ENCODE data around the gene KANSL1.
"Not testable (repeated sequence)": the region's sequence is repeated elsewhere in the genome, so short reads cannot be mapped to it uniquely, and the experiment has no call there.

The KANSL1 gene

DNA sequence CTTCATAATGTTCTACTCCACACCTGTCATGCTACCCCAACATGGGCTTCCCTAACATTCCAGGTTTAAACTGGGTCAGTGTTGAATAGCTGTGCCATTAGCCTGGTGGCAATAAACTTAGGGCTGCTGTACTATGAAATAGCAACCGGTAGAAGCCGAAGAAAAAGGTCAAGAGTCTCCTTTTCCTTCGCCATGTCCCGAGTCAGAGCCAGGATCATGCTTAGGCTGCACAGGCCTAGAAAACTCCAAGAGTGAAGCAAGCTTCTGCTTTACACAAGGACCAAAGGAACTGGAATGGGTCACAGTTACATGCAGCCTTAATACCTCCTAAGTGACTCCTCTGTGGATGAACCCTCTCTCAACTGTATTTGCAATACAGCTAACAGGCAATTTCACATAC lies 105.4 kb downstream of the KANSL1 start:
- not testable (repeated sequence) for FAIRE-seq; DNase-seq (ENCODE audit: extremely low spot score, insufficient read length, low read depth)

DNA sequence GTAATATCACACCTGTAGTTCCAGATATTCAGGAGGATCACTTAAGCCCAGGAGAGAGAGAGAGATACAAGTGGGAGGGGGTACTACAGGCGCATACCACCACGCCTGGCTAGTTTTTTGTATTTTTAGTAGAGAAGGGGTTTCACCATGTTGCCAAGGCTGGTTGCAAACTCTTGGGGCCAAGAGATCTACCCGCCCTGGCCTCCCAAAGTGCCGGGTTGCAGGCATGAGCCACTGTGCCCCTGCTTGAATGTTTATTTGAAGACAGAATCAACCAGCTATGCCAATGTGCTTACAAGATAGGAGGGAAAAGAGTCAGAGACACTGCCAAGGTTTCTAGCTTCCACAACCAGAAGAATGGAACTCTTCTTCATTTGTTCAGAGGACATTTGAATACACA lies 106.4 kb downstream of the KANSL1 start:
- DNase-seq (ENCODE audit: extremely low spot score, insufficient read length, low read depth) (no peak), FAIRE-seq (no peak)

DNA sequence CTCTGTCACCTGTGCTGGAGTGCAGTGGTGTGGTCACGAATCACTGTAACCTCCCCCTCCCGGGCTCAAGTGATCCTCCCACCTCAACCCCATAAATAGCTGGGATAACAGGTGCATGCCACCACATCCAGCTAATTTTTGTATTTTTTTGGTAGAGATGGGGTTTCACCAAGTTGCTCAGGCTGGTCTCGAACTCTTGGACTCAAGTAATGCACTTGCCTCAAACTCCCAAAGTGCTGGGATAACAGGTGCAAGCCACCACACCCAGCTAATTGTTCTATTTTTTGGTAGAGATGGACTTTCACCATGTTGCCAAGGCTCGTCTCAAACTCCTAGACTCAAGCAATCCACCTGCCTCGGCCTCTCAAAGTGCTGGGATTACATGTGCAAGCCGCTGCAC lies 107.7 kb downstream of the KANSL1 start:
- no peak for DNase-seq (ENCODE audit: extremely low spot score, insufficient read length, low read depth)
- no peak for FAIRE-seq

GRCh38 chr17:46082257-46082656 lies 111.0 kb downstream of the KANSL1 start:
- no peak for DNase-seq (ENCODE audit: extremely low spot score, insufficient read length, low read depth)
- FAIRE-seq = no peak

- FAIRE-seq (no peak), DNase-seq (ENCODE audit: extremely low spot score, insufficient read length, low read depth) (no peak)
These were observed 112.3 kb downstream of the KANSL1 start for GRCh38 chr17:46081018-46081320.

GRCh38 chr17:46080118-46081017 lies 112.9 kb downstream of the KANSL1 start:
- FAIRE-seq (no peak), DNase-seq (ENCODE audit: extremely low spot score, insufficient read length, low read depth) (no peak)

DNA sequence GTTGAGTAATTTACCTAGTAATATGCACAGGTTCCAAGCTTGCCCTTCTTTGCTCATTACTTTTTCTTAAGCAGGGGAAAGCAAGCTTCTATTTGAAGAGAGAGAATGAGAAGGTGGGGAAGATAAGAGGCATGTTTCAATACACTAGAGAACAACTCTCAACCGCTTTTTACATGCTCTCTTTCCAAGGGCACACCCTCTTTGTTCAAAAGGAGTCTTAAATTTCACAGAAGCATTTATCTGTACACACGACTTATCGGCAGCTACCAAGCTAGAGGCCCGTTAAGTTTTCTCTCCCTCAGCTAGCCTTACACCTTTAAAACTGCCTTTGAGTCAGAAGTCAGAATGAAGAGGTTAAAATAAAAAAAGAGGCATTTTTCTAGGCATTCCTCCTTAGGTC lies 114.6 kb downstream of the KANSL1 start:
- DNase-seq (ENCODE audit: extremely low spot score, insufficient read length, low read depth) = no peak
- no peak for FAIRE-seq

- no peak for FAIRE-seq
- no peak for DNase-seq (ENCODE audit: extremely low spot score, insufficient read length, low read depth)
These were observed 118.7 kb downstream of the KANSL1 start for GRCh38 chr17:46074540-46074939.

DNA sequence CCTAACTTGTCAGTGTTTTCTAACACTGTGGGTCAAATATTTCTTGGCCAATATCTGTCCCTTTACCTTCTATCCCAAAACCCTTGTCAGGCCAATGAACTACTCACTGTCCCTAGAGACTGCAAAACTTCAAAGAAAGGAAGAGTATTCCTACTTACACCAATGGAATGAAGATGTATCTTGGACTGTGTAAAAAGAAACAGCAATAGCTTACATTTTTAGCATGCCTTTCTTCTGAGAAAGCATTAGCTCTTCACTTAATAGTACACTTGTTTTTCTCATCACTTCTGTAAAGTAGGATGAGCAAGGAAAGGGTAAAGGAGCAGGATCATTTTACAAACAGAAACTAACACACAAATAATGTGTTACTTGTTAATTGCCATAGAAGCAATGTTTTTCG lies 120.2 kb downstream of the KANSL1 start:
- no peak for DNase-seq (ENCODE audit: extremely low spot score, insufficient read length, low read depth)
- no peak for FAIRE-seq

GRCh38 chr17:46071796-46072195 lies 121.4 kb downstream of the KANSL1 start:
- FAIRE-seq (no peak), DNase-seq (ENCODE audit: extremely low spot score, insufficient read length, low read depth) (no peak)

GRCh38 chr17:46064460-46064859 lies 128.8 kb downstream of the KANSL1 start:
- FAIRE-seq (no peak), DNase-seq (ENCODE audit: extremely low spot score, insufficient read length, low read depth) (no peak)

- FAIRE-seq (no peak), DNase-seq (ENCODE audit: extremely low spot score, insufficient read length, low read depth) (no peak)
These were observed 130.0 kb downstream of the KANSL1 start for GRCh38 chr17:46063241-46063640.

- FAIRE-seq = no peak
- no peak for DNase-seq (ENCODE audit: extremely low spot score, insufficient read length, low read depth)
These were observed 131.8 kb downstream of the KANSL1 start for GRCh38 chr17:46061435-46061834.

DNA sequence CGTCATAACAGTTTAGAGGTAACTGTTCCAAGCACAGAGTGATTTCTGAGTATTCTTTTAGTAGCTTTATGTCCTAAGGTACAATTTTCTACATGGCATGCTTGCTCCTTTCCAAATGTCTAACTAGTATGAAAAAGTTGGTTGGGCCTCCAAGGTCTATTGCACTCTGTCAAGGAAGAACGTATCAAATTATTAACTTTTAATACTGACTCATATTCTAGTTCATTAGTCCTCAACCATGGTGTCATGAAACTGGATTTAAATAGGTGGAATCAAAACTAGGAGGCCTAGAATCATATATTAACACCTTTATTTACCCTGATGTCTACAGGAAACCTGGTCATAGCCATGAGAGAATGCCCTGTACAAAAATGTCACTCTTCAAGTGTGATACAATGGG lies 132.8 kb downstream of the KANSL1 start:
- no peak for FAIRE-seq

DNA sequence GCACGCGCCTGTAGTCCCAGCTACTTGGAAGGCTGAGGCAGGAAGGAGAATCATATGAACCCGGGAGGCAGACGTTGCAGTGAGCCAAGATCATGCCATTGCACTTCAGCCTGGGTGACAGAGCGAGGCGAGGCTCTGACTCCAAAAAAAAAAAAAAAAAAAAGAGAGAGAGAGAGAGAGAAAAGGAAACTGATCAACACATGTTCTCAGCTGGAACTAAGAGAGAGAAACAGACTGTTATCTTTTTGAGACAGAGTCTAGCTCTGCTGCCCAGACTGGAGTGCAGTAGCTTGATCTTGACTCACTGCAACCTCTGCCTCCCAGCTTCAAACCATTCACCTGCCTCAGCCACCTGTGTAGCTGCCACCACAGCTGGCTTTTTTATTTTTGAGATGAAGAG lies 133.7 kb downstream of the KANSL1 start:
- DNase-seq (ENCODE audit: extremely low spot score, insufficient read length, low read depth) = no peak
- FAIRE-seq = no peak

More for the DNA sequence above, 132.8 kb downstream of the KANSL1 start:
- DNase-seq (ENCODE audit: extremely low spot score, insufficient read length, low read depth) = no peak

DNA sequence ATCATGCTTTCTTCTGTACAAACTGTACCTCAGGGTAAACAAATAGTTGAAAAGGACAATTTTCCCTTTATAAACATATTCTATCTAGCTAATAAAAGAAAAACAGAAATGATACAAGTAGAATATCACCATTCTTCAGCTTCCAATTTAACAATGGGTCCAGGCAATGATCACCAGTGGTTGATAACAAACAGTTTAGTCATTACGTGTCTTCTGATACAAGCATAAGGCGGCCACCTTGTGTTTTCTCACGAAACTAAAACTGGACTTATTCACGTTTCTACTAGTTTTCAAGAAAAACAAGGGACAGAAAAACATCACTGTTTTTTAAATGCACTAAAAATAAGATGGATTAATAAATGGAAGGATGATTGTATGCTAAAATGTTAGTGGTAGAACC lies 135.9 kb downstream of the KANSL1 start:
- no peak for DNase-seq (ENCODE audit: extremely low spot score, insufficient read length, low read depth)
- FAIRE-seq = no peak

GRCh38 chr17:46056800-46057304 lies 136.4 kb downstream of the KANSL1 start:
- FAIRE-seq (no peak), DNase-seq (ENCODE audit: extremely low spot score, insufficient read length, low read depth) (no peak)

- FAIRE-seq (no peak), DNase-seq (ENCODE audit: extremely low spot score, insufficient read length, low read depth) (no peak)
These were observed 139.2 kb downstream of the KANSL1 start for GRCh38 chr17:46053911-46054534.

DNA sequence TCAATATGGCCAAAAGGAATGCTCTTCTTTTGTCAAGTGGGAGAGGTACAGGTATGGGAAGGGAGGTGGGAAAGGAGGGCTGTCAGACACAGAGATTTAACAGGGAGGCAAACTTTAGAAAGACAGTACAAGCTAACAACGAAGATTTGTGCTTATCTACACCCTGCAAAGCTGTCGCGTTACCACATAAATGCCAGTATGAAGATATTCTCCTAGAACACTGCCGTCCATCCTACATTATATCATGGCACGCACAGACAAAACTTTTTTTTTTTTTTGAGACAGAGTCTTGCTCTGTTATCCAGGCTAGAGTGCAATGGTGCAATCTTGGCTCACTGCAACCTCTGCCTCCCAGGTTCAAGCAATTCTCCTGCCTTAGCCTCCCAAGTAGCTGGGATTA lies 143.6 kb downstream of the KANSL1 start:
- FAIRE-seq (no peak), DNase-seq (ENCODE audit: extremely low spot score, insufficient read length, low read depth) (no peak)

DNA sequence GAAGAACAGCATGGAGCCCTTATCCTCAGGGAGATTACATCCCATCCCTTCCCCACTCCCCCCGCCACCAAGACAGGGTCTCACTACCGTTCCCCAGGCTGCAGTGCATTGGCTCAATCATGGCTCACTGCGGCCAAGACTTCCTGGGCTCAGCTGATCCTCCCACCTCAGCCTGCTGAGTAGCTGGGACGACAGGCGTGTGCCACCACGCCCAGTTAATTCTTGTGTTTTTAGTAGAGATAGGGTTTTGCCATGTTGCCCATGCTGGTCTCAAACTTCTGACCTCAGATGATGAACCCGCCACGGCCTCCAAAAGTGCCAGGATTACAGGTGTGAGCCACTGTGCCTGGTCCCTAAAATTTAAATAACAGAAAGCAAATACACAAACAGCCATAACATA lies 145.4 kb downstream of the KANSL1 start:
- DNase-seq (ENCODE audit: extremely low spot score, insufficient read length, low read depth) (no peak), FAIRE-seq (no peak)

DNA sequence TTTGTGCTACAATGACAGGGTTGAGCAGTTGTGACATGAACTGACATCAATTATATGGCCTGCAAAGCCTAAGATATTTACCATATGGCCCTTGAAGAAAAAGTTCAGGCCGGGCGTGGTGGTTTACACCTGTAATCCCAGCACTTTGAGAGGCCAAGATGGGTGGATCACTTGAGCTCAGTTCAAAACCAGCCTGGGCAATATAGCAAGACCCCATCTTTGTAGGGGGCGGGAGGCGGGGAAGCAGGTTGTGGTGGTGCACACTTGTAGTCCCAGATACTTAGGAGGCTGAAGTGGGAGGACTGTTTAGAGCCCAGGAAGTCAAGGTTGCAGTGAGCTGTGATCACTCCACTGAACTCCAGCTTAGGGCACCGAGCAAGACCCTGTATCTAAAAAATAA lies 145.8 kb downstream of the KANSL1 start:
- FAIRE-seq (no peak), DNase-seq (ENCODE audit: extremely low spot score, insufficient read length, low read depth) (no peak)

GRCh38 chr17:46046957-46047356 lies 146.3 kb downstream of the KANSL1 start:
- DNase-seq (ENCODE audit: extremely low spot score, insufficient read length, low read depth) = no peak
- FAIRE-seq = no peak

Data from GM18507 (cell line).